HepG2 (cell line): ENCODE results near the gene KMT2B. TPM values are rescaled to one million over a fixed set of nuclear protein-coding genes. Genes with fewer than 3 reads are reported as not detected.

Experiments
- EZH2 ChIP-seq: conservative IDR thresholded peaks from 2 replicates; pipeline ENCODE4 v1.6.1; 2012; ENCODE audit warnings: mild to moderate bottlenecking, low read depth, low read length, moderate library complexity
- HOXA3 ChIP-seq: sonication (generic); formaldehyde crosslinking; IDR thresholded peaks from 2 replicates; pipeline ENCODE4 v1.5.0; 2020; ENCODE audit warnings: missing genetic modification reagents
- LCORL ChIP-seq, 2 experiments: fragments of 450-650 bp in 1 of 2; sonication (generic) in 1 of 2; formaldehyde crosslinking in 1 of 2; IDR thresholded peaks; 2 replicates each; pipeline versions ENCODE4 v1.5.0 to v1.6.1; 2017 to 2020; ENCODE audit warnings: antibody characterized with exemption in 1 of 2, missing genetic modification reagents in 1 of 2
- TBP ChIP-seq: sonication (generic); formaldehyde crosslinking; IDR thresholded peaks from 2 replicates; pipeline ENCODE4 v1.5.0; 2020; ENCODE audit warnings: missing genetic modification reagents
- ZFP90 ChIP-seq: sonication (generic); formaldehyde crosslinking; IDR thresholded peaks from 2 replicates; pipeline ENCODE4 v1.8.0; 2022; ENCODE audit warnings: missing genetic modification reagents, mild to moderate bottlenecking, inconsistent platforms, borderline replicate concordance
- ZNF205 ChIP-seq: IDR thresholded peaks from 2 replicates; pipeline ENCODE4 v1.6.1; 2018; ENCODE audit warnings: missing biosample characterization, missing genetic modification reagents
- ZNF34 ChIP-seq: sonication (generic); formaldehyde crosslinking; IDR thresholded peaks from 2 replicates; pipeline ENCODE4 v1.4.0; 2020; ENCODE audit warnings: mild to moderate bottlenecking, missing genetic modification reagents, borderline replicate concordance
- ZNF746 ChIP-seq: sonication (generic); formaldehyde crosslinking; IDR thresholded peaks from 2 replicates; pipeline ENCODE4 v1.8.0; 2022; ENCODE audit warnings: mild to moderate bottlenecking, missing genetic modification reagents
- polyA plus RNA-seq, 8 experiments: library from polyadenylated mRNA; depleted of rRNA in 3 of 8; stranded (reverse) in 7 of 8; unstranded in 1 of 8; fragments of >200 nt; fragmentation: Illumina TruSeq in 4 of 8; extraction: Trizol in 4 of 8; gene quantifications; 2 replicates each; pipeline versions ENCODE4 v1.2.1 to v1.2.3, GENCODE V29; 2011 to 2016; ENCODE audit warnings: low read depth in 4 of 8, missing spikeins in 1 of 8, mixed read lengths in 1 of 8; ENCODE audit not compliant: insufficient read depth in 1 of 8
- total RNA-seq, 5 experiments: library from RNA; depleted of rRNA; stranded (reverse); fragments of >200 nt; fragmentation: Illumina TruSeq; extraction: Trizol; gene quantifications; 2 replicates each; pipeline ENCODE4 v1.2.3, GENCODE V29; 2016; ENCODE audit warnings: low read depth in 1 of 5
- TF ChIP-seq, protein P1 (sequence below): sonication (generic); formaldehyde crosslinking; IDR thresholded peaks from 2 replicates; pipeline ENCODE4 v1.4.0; 2020; ENCODE audit warnings: missing genetic modification reagents
- TF ChIP-seq, protein P2 (sequence below): sonication (generic); formaldehyde crosslinking; IDR thresholded peaks from 2 replicates; pipeline ENCODE4 v1.9.0; 2021; ENCODE audit warnings: missing genetic modification reagents, borderline replicate concordance
- TF ChIP-seq, protein P3 (sequence below): IDR thresholded peaks from 2 replicates; pipeline ENCODE4 v1.4.0; 2020; ENCODE audit warnings: mild to moderate bottlenecking, missing genetic modification reagents
- TF ChIP-seq, protein P4 (sequence below): sonication (generic); formaldehyde crosslinking; IDR thresholded peaks from 2 replicates; pipeline ENCODE4 v1.4.0; 2020; ENCODE audit warnings: mild to moderate bottlenecking, missing genetic modification reagents
- TF ChIP-seq, protein P5 (sequence below): sonication (generic); formaldehyde crosslinking; IDR thresholded peaks from 2 replicates; pipeline ENCODE4 v1.5.0; 2020; ENCODE audit warnings: missing genetic modification reagents
- TF ChIP-seq, protein P6 (sequence below): sonication (generic); formaldehyde crosslinking; IDR thresholded peaks from 2 replicates; pipeline ENCODE4 v1.5.0; 2020; ENCODE audit warnings: mild to moderate bottlenecking, low read depth, missing genetic modification reagents, borderline replicate concordance

The KMT2B gene
- total and polyA plus RNA-seq, 2 of the 13 experiments (the other 11 are each of a cell fraction or from before 2014, with no cell fraction given): 6.2 to 16.9 TPM

DNA sequence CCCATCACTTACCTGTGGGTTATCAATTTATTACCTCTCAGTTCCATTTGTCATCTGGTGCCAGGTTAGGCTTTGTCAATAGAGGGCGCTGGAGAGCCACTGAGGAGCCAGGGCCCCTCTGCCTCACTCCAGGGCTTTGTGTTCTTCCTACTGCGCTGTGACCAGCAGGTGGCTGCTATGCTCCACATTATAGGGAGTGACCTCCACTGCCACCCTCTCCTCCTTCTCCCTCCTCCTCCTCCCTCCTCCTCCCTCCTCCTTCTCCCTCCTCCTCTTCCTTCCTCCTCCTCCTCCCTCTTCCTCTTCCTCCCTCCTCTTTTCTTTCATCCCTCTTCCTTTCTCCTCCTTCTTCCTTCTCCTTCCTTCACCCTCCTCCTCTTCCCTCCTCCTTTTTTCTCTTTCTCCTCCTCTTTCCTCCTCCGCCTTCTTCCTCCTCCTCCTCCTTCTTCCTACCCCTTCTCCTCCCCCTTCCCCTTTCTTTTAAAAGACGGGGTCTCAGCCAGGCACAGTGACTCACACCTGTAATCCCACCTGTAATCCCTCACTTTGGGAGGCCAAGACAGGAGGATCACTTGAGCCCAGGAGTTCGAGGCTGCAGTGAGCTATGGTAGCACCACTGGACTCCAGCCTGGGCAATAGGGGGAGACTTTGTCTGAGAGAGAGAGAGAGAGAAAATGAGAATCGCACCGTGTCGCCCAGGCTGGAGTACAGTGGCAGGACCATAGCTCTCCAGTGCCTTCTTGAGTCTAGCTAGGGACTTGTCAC is 23.8 kb upstream of the KMT2B start (continued):
- TF ChIP-seq HOXA3 (CRISPR knock-in tag) (peak; percentile 36; the same call in 1 of the 2 replicates), ZNF746 (CRISPR knock-in tag) (0 out of 2 replicates have a peak, but pooled peaks have one; percentile 55), TBP (CRISPR knock-in tag) (no peak), LCORL (IDR thresholded peaks at IDR 0.05) (no peak), LCORL (CRISPR knock-in tag; IDR thresholded peaks at IDR 0.05) (peak; percentile 50; the same call in 1 of the 2 replicates), EZH2 (no peak), ZNF205 (CRISPR knock-in tag) (0 out of 2 replicates have a peak, but pooled peaks have one; percentile 64), ZFP90 (CRISPR knock-in tag) (no peak), ZNF34 (CRISPR knock-in tag) (no peak)
- TF ChIP-seq, protein P1, sequence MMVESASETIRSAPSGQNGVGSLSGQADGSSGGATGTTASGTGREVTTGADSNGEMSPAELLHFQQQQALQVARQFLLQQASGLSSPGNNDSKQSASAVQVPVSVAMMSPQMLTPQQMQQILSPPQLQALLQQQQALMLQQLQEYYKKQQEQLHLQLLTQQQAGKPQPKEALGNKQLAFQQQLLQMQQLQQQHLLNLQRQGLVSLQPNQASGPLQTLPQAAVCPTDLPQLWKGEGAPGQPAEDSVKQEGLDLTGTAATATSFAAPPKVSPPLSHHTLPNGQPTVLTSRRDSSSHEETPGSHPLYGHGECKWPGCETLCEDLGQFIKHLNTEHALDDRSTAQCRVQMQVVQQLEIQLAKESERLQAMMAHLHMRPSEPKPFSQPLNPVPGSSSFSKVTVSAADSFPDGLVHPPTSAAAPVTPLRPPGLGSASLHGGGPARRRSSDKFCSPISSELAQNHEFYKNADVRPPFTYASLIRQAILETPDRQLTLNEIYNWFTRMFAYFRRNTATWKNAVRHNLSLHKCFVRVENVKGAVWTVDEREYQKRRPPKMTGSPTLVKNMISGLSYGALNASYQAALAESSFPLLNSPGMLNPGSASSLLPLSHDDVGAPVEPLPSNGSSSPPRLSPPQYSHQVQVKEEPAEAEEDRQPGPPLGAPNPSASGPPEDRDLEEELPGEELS (CRISPR knock-in tag): no peak
- TF ChIP-seq, protein P2, sequence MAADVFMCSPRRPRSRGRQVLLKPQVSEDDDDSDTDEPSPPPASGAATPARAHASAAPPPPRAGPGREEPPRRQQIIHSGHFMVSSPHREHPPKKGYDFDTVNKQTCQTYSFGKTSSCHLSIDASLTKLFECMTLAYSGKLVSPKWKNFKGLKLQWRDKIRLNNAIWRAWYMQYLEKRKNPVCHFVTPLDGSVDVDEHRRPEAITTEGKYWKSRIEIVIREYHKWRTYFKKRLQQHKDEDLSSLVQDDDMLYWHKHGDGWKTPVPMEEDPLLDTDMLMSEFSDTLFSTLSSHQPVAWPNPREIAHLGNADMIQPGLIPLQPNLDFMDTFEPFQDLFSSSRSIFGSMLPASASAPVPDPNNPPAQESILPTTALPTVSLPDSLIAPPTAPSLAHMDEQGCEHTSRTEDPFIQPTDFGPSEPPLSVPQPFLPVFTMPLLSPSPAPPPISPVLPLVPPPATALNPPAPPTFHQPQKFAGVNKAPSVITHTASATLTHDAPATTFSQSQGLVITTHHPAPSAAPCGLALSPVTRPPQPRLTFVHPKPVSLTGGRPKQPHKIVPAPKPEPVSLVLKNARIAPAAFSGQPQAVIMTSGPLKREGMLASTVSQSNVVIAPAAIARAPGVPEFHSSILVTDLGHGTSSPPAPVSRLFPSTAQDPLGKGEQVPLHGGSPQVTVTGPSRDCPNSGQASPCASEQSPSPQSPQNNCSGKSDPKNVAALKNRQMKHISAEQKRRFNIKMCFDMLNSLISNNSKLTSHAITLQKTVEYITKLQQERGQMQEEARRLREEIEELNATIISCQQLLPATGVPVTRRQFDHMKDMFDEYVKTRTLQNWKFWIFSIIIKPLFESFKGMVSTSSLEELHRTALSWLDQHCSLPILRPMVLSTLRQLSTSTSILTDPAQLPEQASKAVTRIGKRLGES (CRISPR knock-in tag): no peak
- TF ChIP-seq, protein P3, sequence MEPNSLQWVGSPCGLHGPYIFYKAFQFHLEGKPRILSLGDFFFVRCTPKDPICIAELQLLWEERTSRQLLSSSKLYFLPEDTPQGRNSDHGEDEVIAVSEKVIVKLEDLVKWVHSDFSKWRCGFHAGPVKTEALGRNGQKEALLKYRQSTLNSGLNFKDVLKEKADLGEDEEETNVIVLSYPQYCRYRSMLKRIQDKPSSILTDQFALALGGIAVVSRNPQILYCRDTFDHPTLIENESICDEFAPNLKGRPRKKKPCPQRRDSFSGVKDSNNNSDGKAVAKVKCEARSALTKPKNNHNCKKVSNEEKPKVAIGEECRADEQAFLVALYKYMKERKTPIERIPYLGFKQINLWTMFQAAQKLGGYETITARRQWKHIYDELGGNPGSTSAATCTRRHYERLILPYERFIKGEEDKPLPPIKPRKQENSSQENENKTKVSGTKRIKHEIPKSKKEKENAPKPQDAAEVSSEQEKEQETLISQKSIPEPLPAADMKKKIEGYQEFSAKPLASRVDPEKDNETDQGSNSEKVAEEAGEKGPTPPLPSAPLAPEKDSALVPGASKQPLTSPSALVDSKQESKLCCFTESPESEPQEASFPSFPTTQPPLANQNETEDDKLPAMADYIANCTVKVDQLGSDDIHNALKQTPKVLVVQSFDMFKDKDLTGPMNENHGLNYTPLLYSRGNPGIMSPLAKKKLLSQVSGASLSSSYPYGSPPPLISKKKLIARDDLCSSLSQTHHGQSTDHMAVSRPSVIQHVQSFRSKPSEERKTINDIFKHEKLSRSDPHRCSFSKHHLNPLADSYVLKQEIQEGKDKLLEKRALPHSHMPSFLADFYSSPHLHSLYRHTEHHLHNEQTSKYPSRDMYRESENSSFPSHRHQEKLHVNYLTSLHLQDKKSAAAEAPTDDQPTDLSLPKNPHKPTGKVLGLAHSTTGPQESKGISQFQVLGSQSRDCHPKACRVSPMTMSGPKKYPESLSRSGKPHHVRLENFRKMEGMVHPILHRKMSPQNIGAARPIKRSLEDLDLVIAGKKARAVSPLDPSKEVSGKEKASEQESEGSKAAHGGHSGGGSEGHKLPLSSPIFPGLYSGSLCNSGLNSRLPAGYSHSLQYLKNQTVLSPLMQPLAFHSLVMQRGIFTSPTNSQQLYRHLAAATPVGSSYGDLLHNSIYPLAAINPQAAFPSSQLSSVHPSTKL (CRISPR knock-in tag): peak; percentile 38; the same call in 1 of the 2 replicates
- TF ChIP-seq, protein P4, sequence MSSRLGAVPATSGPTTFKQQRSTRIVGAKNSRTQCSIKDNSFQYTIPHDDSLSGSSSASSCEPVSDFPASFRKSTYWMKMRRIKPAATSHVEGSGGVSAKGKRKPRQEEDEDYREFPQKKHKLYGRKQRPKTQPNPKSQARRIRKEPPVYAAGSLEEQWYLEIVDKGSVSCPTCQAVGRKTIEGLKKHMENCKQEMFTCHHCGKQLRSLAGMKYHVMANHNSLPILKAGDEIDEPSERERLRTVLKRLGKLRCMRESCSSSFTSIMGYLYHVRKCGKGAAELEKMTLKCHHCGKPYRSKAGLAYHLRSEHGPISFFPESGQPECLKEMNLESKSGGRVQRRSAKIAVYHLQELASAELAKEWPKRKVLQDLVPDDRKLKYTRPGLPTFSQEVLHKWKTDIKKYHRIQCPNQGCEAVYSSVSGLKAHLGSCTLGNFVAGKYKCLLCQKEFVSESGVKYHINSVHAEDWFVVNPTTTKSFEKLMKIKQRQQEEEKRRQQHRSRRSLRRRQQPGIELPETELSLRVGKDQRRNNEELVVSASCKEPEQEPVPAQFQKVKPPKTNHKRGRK (CRISPR knock-in tag): peak; percentile 89
- TF ChIP-seq, protein P5, sequence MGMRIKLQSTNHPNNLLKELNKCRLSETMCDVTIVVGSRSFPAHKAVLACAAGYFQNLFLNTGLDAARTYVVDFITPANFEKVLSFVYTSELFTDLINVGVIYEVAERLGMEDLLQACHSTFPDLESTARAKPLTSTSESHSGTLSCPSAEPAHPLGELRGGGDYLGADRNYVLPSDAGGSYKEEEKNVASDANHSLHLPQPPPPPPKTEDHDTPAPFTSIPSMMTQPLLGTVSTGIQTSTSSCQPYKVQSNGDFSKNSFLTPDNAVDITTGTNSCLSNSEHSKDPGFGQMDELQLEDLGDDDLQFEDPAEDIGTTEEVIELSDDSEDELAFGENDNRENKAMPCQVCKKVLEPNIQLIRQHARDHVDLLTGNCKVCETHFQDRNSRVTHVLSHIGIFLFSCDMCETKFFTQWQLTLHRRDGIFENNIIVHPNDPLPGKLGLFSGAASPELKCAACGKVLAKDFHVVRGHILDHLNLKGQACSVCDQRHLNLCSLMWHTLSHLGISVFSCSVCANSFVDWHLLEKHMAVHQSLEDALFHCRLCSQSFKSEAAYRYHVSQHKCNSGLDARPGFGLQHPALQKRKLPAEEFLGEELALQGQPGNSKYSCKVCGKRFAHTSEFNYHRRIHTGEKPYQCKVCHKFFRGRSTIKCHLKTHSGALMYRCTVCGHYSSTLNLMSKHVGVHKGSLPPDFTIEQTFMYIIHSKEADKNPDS: 0 out of 2 replicates have a peak, but pooled peaks have one; percentile 32
- TF ChIP-seq, protein P6, sequence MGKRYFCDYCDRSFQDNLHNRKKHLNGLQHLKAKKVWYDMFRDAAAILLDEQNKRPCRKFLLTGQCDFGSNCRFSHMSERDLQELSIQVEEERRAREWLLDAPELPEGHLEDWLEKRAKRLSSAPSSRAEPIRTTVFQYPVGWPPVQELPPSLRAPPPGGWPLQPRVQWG: no peak
